ENCODE results near the gene UBR2.
A peak's percentile ranks its signal among the peaks of the same experiment; 100 is the strongest.
"Not testable (repeated sequence)": the region's sequence is repeated elsewhere in the genome, so short reads cannot be mapped to it uniquely, and the experiment has no call there.

UBR2 gene

GRCh38 chr6:42693725-42694323 lies 130.0 kb downstream of the UBR2 start:
- no peak for DNase-seq

GRCh38 chr6:42694586-42694985 lies 130.8 kb downstream of the UBR2 start:
- no peak for DNase-seq

- DNase-seq = no peak
These were observed 132.9 kb downstream of the UBR2 start for GRCh38 chr6:42696526-42697267.

GRCh38 chr6:42697268-42697655 lies 133.4 kb downstream of the UBR2 start:
- DNase-seq = no peak

- no peak for DNase-seq
These were observed 134.4 kb downstream of the UBR2 start for GRCh38 chr6:42698217-42698616.

- no peak for DNase-seq
These were observed 138.4 kb downstream of the UBR2 start for GRCh38 chr6:42702200-42702599.

GRCh38 chr6:42702786-42703185 lies 139.0 kb downstream of the UBR2 start:
- not testable (repeated sequence) for DNase-seq

GRCh38 chr6:42704251-42704936 lies 140.6 kb downstream of the UBR2 start:
- DNase-seq = no peak

GRCh38 chr6:42704937-42705374 lies 141.1 kb downstream of the UBR2 start:
- DNase-seq = no peak

GRCh38 chr6:42707595-42707994 lies 143.8 kb downstream of the UBR2 start:
- DNase-seq = no peak

GRCh38 chr6:42708096-42708495 lies 144.3 kb downstream of the UBR2 start:
- DNase-seq = no peak

- DNase-seq = no peak
These were observed 146.0 kb downstream of the UBR2 start for GRCh38 chr6:42709871-42710270.

GRCh38 chr6:42710316-42710715 lies 146.5 kb downstream of the UBR2 start:
- DNase-seq = no peak

- no peak for DNase-seq
These were observed 148.1 kb downstream of the UBR2 start for GRCh38 chr6:42711930-42712329.

- no peak for DNase-seq
These were observed 150.4 kb downstream of the UBR2 start for GRCh38 chr6:42714098-42714761.

GRCh38 chr6:42715871-42716270 lies 152.0 kb downstream of the UBR2 start:
- DNase-seq = no peak

- DNase-seq = no peak
These were observed 156.9 kb downstream of the UBR2 start for GRCh38 chr6:42720739-42721138.

- DNase-seq = no peak
These were observed 158.7 kb downstream of the UBR2 start, which contains the start of gene PRPH2 for GRCh38 chr6:42722497-42722896. PRPH2 (minus strand) TSS chr6:42722597; CDS start chr6:42722334, 263 bp downstream.

- no peak for DNase-seq
These were observed 161.0 kb downstream of the UBR2 start for GRCh38 chr6:42724825-42725224.

GRCh38 chr6:42726026-42726425 lies 162.2 kb downstream of the UBR2 start:
- DNase-seq = no peak

GRCh38 chr6:42726485-42727086 lies 162.8 kb downstream of the UBR2 start:
- peak; percentile 79 for DNase-seq

GRCh38 chr6:42727087-42727611 lies 163.3 kb downstream of the UBR2 start:
- DNase-seq = no peak

GRCh38 chr6:42727627-42728026 lies 163.8 kb downstream of the UBR2 start:
- no peak for DNase-seq
